ENCODE results near the gene HPSE. TPM values are rescaled to one million over a fixed set of nuclear protein-coding genes. Genes with fewer than 3 reads are reported as not detected.

HPSE gene
- total and polyA plus RNA-seq, 2 of the 8 experiments (the other 6 are each of a cell fraction or from before 2014, with no cell fraction given), result 1.5 to 5.0 TPM

DNA sequence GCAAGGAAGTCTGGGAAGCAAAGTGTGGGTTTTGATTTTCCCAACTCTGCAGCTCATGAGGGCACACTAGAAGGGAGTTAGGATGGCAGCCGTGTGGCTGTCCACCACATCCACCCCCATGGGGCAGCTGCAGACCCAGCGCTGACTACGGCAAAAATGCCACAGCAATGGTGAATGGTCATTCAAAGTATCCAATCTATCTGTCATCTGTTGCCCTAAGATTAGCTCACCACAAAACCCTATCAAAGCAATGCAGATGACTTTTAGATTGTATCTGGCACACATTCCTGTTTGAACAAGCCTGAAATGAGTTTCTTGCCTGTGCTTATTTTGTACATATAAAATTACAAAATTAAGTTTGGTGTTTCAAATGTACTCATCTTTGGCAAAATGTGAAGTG is 29.7 kb upstream of the HPSE start:
- H4K20me1 ChIP-seq (replicated peaks in 1 of 2; ENCODE audit: control insufficient read depth in 1 of 2, insufficient read depth in 2 of 2, low read length in 2 of 2), result no peaks in the 10 kb centered on the region
- H3K9ac ChIP-seq (replicated peaks in 1 of 4; ENCODE audit: extremely low read depth in 1 of 4, low read depth in 3 of 4, low read length in 3 of 4), result no peak overlapping the region
- no peaks in the 10 kb centered on the region; a peak in 2 of 7 replicates for H3K27me3 ChIP-seq (replicated peaks in 1 of 4; ENCODE audit: control insufficient read depth in 3 of 4, extremely low read depth in 1 of 4, insufficient read depth in 3 of 4, low read length in 3 of 4)
- H3K27ac ChIP-seq (ENCODE audit: low read depth, low read length), result no peak overlapping the region
- no peak overlapping the region for H3K56ac ChIP-seq (replicated peaks; ENCODE audit: insufficient read length, low read depth, low read length)
- H3K4ac ChIP-seq (replicated peaks; ENCODE audit: insufficient read length, low read depth, low read length), result no peak overlapping the region
- H2BK20ac ChIP-seq (ENCODE audit: low read length), result no peak overlapping the region
- no peak overlapping the region for H4K8ac ChIP-seq (ENCODE audit: extremely low read depth, insufficient read depth, low read length)
- no peak overlapping the region for H2BK15ac ChIP-seq (ENCODE audit: low read length)
- no peak overlapping the region for H4K5ac ChIP-seq (ENCODE audit: insufficient read length, low read depth, low read length)
- H3K4me1 ChIP-seq (replicated peaks in 1 of 4; ENCODE audit: control insufficient read depth in 3 of 4, insufficient read depth in 4 of 4, low read length in 3 of 4), result peaks cover 0 to 7% (median 1%) of the 10 kb centered on the region in 4 experiments; a peak in 3 of 7 replicates
- no peak overlapping the region for H2BK5ac ChIP-seq (ENCODE audit: low read depth, low read length)
- FAIRE-seq (no peak), DNase-seq (ENCODE audit: low read depth in 1 of 2, low spot score in 2 of 2) (no peak)
- 94% methylated on average over 3 of the region's 3 CpGs; no CpG with 5 or more reads in 1 of the 2 experiments for WGBS, 2 experiments (ENCODE audit: extremely low coverage in 1 of 2, insufficient coverage in 1 of 2, insufficient read length in 1 of 2, insufficient replicate concordance in 2 of 2, low coverage in 1 of 2, low lambda C conversion rate in 2 of 2, missing lambda C conversion rate in 1 of 2)
- no peaks in the 10 kb centered on the region for H3K9me3 ChIP-seq (ENCODE audit: insufficient read depth in 2 of 2, low read depth in 1 of 2, low read length in 1 of 2)
- POLR2A ChIA-PET (ENCODE audit: partially characterized antibody), result no interaction called here
- TF ChIP-seq SP4 (IDR thresholded peaks at IDR 0.05; ENCODE audit: low read length) (no peak), CHD2 (IDR thresholded peaks at IDR 0.05; ENCODE audit: low read length) (no peak), BRCA1 (IDR thresholded peaks at IDR 0.05; ENCODE audit: low read depth, low read length) (no peak), GABPA (IDR thresholded peaks at IDR 0.05; ENCODE audit: borderline replicate concordance, insufficient read depth, low read length) (no peak)
- TF ChIP-seq, protein P1, sequence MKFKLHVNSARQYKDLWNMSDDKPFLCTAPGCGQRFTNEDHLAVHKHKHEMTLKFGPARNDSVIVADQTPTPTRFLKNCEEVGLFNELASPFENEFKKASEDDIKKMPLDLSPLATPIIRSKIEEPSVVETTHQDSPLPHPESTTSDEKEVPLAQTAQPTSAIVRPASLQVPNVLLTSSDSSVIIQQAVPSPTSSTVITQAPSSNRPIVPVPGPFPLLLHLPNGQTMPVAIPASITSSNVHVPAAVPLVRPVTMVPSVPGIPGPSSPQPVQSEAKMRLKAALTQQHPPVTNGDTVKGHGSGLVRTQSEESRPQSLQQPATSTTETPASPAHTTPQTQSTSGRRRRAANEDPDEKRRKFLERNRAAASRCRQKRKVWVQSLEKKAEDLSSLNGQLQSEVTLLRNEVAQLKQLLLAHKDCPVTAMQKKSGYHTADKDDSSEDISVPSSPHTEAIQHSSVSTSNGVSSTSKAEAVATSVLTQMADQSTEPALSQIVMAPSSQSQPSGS (IDR thresholded peaks at IDR 0.05; ENCODE audit: low read length), result no peak
- TF ChIP-seq, protein P2, sequence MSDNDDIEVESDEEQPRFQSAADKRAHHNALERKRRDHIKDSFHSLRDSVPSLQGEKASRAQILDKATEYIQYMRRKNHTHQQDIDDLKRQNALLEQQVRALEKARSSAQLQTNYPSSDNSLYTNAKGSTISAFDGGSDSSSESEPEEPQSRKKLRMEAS (IDR thresholded peaks at IDR 0.05), result no peak
- H3K23me2 ChIP-seq (ENCODE audit: low read depth, low read length), result no peaks in the 10 kb centered on the region
- H2AK5ac ChIP-seq (ENCODE audit: low read depth, low read length), result no peak overlapping the region
- H3K4me3 ChIP-seq (ENCODE audit: extremely low read depth in 1 of 4, insufficient read depth in 2 of 4, low read depth in 3 of 4, low read length in 4 of 4), result no peak overlapping the region
- H2BK120ac ChIP-seq (replicated peaks; ENCODE audit: low read depth, low read length), result no peak overlapping the region
- no peak overlapping the region for H3K23ac ChIP-seq (ENCODE audit: insufficient read length)
- no peak overlapping the region for H2BK12ac ChIP-seq (ENCODE audit: low read depth, low read length)
- no peak overlapping the region for H4K91ac ChIP-seq (replicated peaks; ENCODE audit: insufficient read length, low read length)
- no peak overlapping the region for H3K4me2 ChIP-seq (ENCODE audit: insufficient read depth in 1 of 2, low read depth in 2 of 2, low read length in 2 of 2)
- H3K18ac ChIP-seq (ENCODE audit: extremely low read depth, low read length), result no peak overlapping the region
- H3K36me3 ChIP-seq (ENCODE audit: control insufficient read depth in 2 of 4, insufficient read depth in 4 of 4, low read length in 3 of 4), result no peaks in the 10 kb centered on the region
- H3K14ac ChIP-seq (ENCODE audit: insufficient read length), result no peak overlapping the region
- no peaks in the 10 kb centered on the region for H3K79me1 ChIP-seq (ENCODE audit: low read depth, low read length)
- CTCF ChIA-PET (ENCODE audit: partially characterized antibody), result interaction anchor here (1.0 to 3.1 kb wide), 3 partner anchors 9 to 254 kb away, joined by 3 to 20 read pairs (median 3); no protein-coding TSS in a partner anchor
- H2AFZ ChIP-seq (ENCODE audit: low read length), result no peak overlapping the region
- H3K79me2 ChIP-seq (ENCODE audit: control insufficient read depth in 1 of 2, insufficient read depth in 2 of 2, low read length in 2 of 2), result no peaks in the 10 kb centered on the region
